KG1 (cell line): ENCODE data around the gene FAM83B.
"Not testable (repeated sequence)": the region's sequence is repeated elsewhere in the genome, so short reads cannot be mapped to it uniquely, and the experiment has no call there.

Source experiments
- DNase-seq: peaks from one replicate; lab custom pipeline; 2025; lab: John Stamatoyannopoulos, UW

FAM83B gene

GRCh38 chr6:54897462-54898189 lies 51.1 kb downstream of the FAM83B start:
- DNase-seq = no peak

GRCh38 chr6:54898767-54899166 lies 52.2 kb downstream of the FAM83B start:
- DNase-seq = no peak

GRCh38 chr6:54899442-54899841 lies 52.9 kb downstream of the FAM83B start:
- no peak for DNase-seq

- DNase-seq = no peak
Observed at GRCh38 chr6:54899986-54900385, 53.4 kb downstream of the FAM83B start.

GRCh38 chr6:54900666-54901065 lies 54.1 kb downstream of the FAM83B start:
- no peak for DNase-seq

- DNase-seq = no peak
Observed at GRCh38 chr6:54903884-54904283, 57.3 kb downstream of the FAM83B start.

GRCh38 chr6:54907355-54907754 lies 60.8 kb downstream of the FAM83B start:
- DNase-seq = no peak

GRCh38 chr6:54909184-54909583 lies 62.6 kb downstream of the FAM83B start:
- no peak for DNase-seq

GRCh38 chr6:54910431-54910884 lies 63.9 kb downstream of the FAM83B start:
- no peak for DNase-seq

- DNase-seq = no peak
Observed at GRCh38 chr6:54910921-54911320, 64.3 kb downstream of the FAM83B start.

- no peak for DNase-seq
Observed at GRCh38 chr6:54913211-54913610, 66.6 kb downstream of the FAM83B start.

GRCh38 chr6:54916858-54917257 lies 70.3 kb downstream of the FAM83B start:
- DNase-seq = no peak

- no peak for DNase-seq
Observed at GRCh38 chr6:54920628-54921027, 74.1 kb downstream of the FAM83B start.

GRCh38 chr6:54921891-54922290 lies 75.3 kb downstream of the FAM83B start:
- no peak for DNase-seq

GRCh38 chr6:54929245-54929909 lies 82.8 kb downstream of the FAM83B start:
- no peak for DNase-seq

- DNase-seq = no peak
Observed at GRCh38 chr6:54932622-54933021, 86.1 kb downstream of the FAM83B start.

GRCh38 chr6:54935739-54936138 lies 89.2 kb downstream of the FAM83B start:
- DNase-seq = no peak

GRCh38 chr6:54937371-54937770 lies 90.8 kb downstream of the FAM83B start:
- no peak for DNase-seq

GRCh38 chr6:54957698-54958097 lies 111.1 kb downstream of the FAM83B start:
- DNase-seq = no peak

GRCh38 chr6:54958446-54958845 lies 111.9 kb downstream of the FAM83B start:
- no peak for DNase-seq

- DNase-seq = no peak
Observed at GRCh38 chr6:54959820-54960219, 113.2 kb downstream of the FAM83B start.

GRCh38 chr6:54961372-54961771 lies 114.8 kb downstream of the FAM83B start:
- DNase-seq = not testable (repeated sequence)

GRCh38 chr6:54970337-54970736 lies 123.8 kb downstream of the FAM83B start:
- DNase-seq = no peak

- no peak for DNase-seq
Observed at GRCh38 chr6:54971825-54972224, 125.3 kb downstream of the FAM83B start.
